ENCODE data around the gene PCBP3. TPM values are rescaled to one million over a fixed set of nuclear protein-coding genes. Genes with fewer than 3 reads are reported as not detected.
A peak's percentile ranks its signal among the peaks of the same experiment; 100 is the strongest.

PCBP3 gene
- total RNA-seq, 1 donor from 2014 or later = 7.6 TPM

- DNase-seq (ENCODE audit: extremely low spot score, unreplicated experiment) = peak; percentile 64
- no peaks in the 10 kb centered on the region for H3K9me3 Mint-ChIP-seq (ENCODE audit: unreplicated experiment)
Measured at GRCh38 chr21:45823100-45823681, 179.7 kb downstream of the PCBP3 start.

GRCh38 chr21:45824546-45825215 lies 181.2 kb downstream of the PCBP3 start:
- peaks cover 14% of the 10 kb centered on the region for H3K4me1 Mint-ChIP-seq (ENCODE audit: unreplicated experiment)
- no peaks in the 10 kb centered on the region for H3K9me3 Mint-ChIP-seq (ENCODE audit: unreplicated experiment)
- H3K4me3 Mint-ChIP-seq (ENCODE audit: unreplicated experiment) = no peak overlapping the region
- H3K27ac Mint-ChIP-seq (ENCODE audit: unreplicated experiment) = no peak overlapping the region
- H3K27me3 Mint-ChIP-seq (ENCODE audit: unreplicated experiment) = peaks cover 7% of the 10 kb centered on the region
- no peak for TF ChIP-seq CTCF (IDR thresholded peaks at IDR 0.05)
- no peaks in the 10 kb centered on the region for H3K36me3 Mint-ChIP-seq (ENCODE audit: unreplicated experiment)
- DNase-seq (ENCODE audit: extremely low spot score, unreplicated experiment) = peak; percentile 64

More at GRCh38 chr21:45823100-45823681, 179.7 kb downstream of the PCBP3 start:
- no peak for TF ChIP-seq CTCF (IDR thresholded peaks at IDR 0.05)
- Mint-ChIP-seq H3K27ac (ENCODE audit: unreplicated experiment) (no peak overlapping the region), H3K4me1 (ENCODE audit: unreplicated experiment) (peaks cover 26% of the 10 kb centered on the region), H3K27me3 (ENCODE audit: unreplicated experiment) (peaks cover 7% of the 10 kb centered on the region), H3K36me3 (ENCODE audit: unreplicated experiment) (no peaks in the 10 kb centered on the region), H3K4me3 (ENCODE audit: unreplicated experiment) (no peak overlapping the region)

- Mint-ChIP-seq H3K4me3 (ENCODE audit: unreplicated experiment) (no peak overlapping the region), H3K9me3 (ENCODE audit: unreplicated experiment) (no peaks in the 10 kb centered on the region), H3K4me1 (ENCODE audit: unreplicated experiment) (peaks cover 10% of the 10 kb centered on the region), H3K27ac (ENCODE audit: unreplicated experiment) (no peak overlapping the region), H3K36me3 (ENCODE audit: unreplicated experiment) (no peaks in the 10 kb centered on the region), H3K27me3 (ENCODE audit: unreplicated experiment) (peaks cover 7% of the 10 kb centered on the region)
- no peak for TF ChIP-seq CTCF (IDR thresholded peaks at IDR 0.05)
- DNase-seq (ENCODE audit: extremely low spot score, unreplicated experiment) = peak; percentile 76
Measured at GRCh38 chr21:45825219-45825618, 181.7 kb downstream of the PCBP3 start.

- H3K4me3 Mint-ChIP-seq (ENCODE audit: unreplicated experiment) = no peak overlapping the region
- DNase-seq (ENCODE audit: extremely low spot score, unreplicated experiment) = peak; percentile 70
- H3K27me3 Mint-ChIP-seq (ENCODE audit: unreplicated experiment) = peaks cover 7% of the 10 kb centered on the region
- H3K4me1 Mint-ChIP-seq (ENCODE audit: unreplicated experiment) = peaks cover 6% of the 10 kb centered on the region
- no peak overlapping the region for H3K27ac Mint-ChIP-seq (ENCODE audit: unreplicated experiment)
- no peaks in the 10 kb centered on the region for H3K36me3 Mint-ChIP-seq (ENCODE audit: unreplicated experiment)
- no peak for TF ChIP-seq CTCF (IDR thresholded peaks at IDR 0.05)
- no peaks in the 10 kb centered on the region for H3K9me3 Mint-ChIP-seq (ENCODE audit: unreplicated experiment)
Measured at GRCh38 chr21:45826676-45827301, 183.3 kb downstream of the PCBP3 start.

- no peak for TF ChIP-seq CTCF (IDR thresholded peaks at IDR 0.05)
- H3K9me3 Mint-ChIP-seq (ENCODE audit: unreplicated experiment) = no peaks in the 10 kb centered on the region
- H3K4me3 Mint-ChIP-seq (ENCODE audit: unreplicated experiment) = no peak overlapping the region
- peaks cover 10% of the 10 kb centered on the region for H3K4me1 Mint-ChIP-seq (ENCODE audit: unreplicated experiment)
- H3K27ac Mint-ChIP-seq (ENCODE audit: unreplicated experiment) = no peak overlapping the region
- peak; percentile 23 for DNase-seq (ENCODE audit: extremely low spot score, unreplicated experiment)
- H3K27me3 Mint-ChIP-seq (ENCODE audit: unreplicated experiment) = peaks cover 7% of the 10 kb centered on the region
- H3K36me3 Mint-ChIP-seq (ENCODE audit: unreplicated experiment) = no peaks in the 10 kb centered on the region
Measured at GRCh38 chr21:45827302-45827692, 183.8 kb downstream of the PCBP3 start.
